HepG2 (cell line): ENCODE measurements around the gene MCAM. TPM values are rescaled to one million over a fixed set of nuclear protein-coding genes. Genes with fewer than 3 reads are reported as not detected.

Experiments used
- ADNP ChIP-seq: sonication (generic); formaldehyde crosslinking; IDR thresholded peaks from 2 replicates; pipeline ENCODE4 v1.4.0; 2020; ENCODE audit warnings: missing genetic modification reagents
- HDAC1 ChIP-seq: sonication (generic); formaldehyde crosslinking; IDR thresholded peaks from 2 replicates; pipeline ENCODE4 v1.5.1; 2020; ENCODE audit warnings: mild to moderate bottlenecking, missing genetic modification reagents
- MIER2 ChIP-seq: IDR thresholded peaks from 2 replicates; pipeline ENCODE4 v1.6.1; 2016; ENCODE audit warnings: missing biosample characterization, missing genetic modification reagents
- MYC ChIP-seq: sonication (generic); formaldehyde crosslinking; IDR thresholded peaks from 2 replicates; pipeline ENCODE4 v1.9.0; 2021; ENCODE audit warnings: missing genetic modification reagents, borderline replicate concordance
- POLR2G ChIP-seq: fragments of 200-400 bp; formaldehyde crosslinking; IDR thresholded peaks from 2 replicates; pipeline ENCODE4 v1.6.1; 2018; ENCODE audit warnings: mild to moderate bottlenecking, low read depth, low read length, moderate library complexity
- RFXANK ChIP-seq: IDR thresholded peaks from 2 replicates; pipeline ENCODE4 v1.6.1; 2016
- TAF1 ChIP-seq: sonication (generic); formaldehyde crosslinking; IDR thresholded peaks from 2 replicates; pipeline ENCODE4 v1.4.0; 2020; ENCODE audit warnings: missing genetic modification reagents
- TFDP2 ChIP-seq: sonication (generic); formaldehyde crosslinking; IDR thresholded peaks from 2 replicates; pipeline ENCODE4 v1.4.0; 2020; ENCODE audit warnings: missing genetic modification reagents
- ZNF17 ChIP-seq: sonication (generic); formaldehyde crosslinking; IDR thresholded peaks from 2 replicates; pipeline ENCODE4 v1.5.0; 2020; ENCODE audit warnings: mild to moderate bottlenecking, missing genetic modification reagents
- ZNF317 ChIP-seq: sonication (generic); formaldehyde crosslinking; IDR thresholded peaks from 2 replicates; pipeline ENCODE4 v1.5.0; 2020; ENCODE audit warnings: mild to moderate bottlenecking, missing genetic modification reagents
- polyA plus RNA-seq, 8 experiments: library from polyadenylated mRNA; depleted of rRNA in 3 of 8; stranded (reverse) in 7 of 8; unstranded in 1 of 8; fragments of >200 nt; fragmentation: Illumina TruSeq in 4 of 8; extraction: Trizol in 4 of 8; gene quantifications; 2 replicates each; pipeline versions ENCODE4 v1.2.1 to v1.2.3, GENCODE V29; 2011 to 2016; ENCODE audit warnings: low read depth in 4 of 8, missing spikeins in 1 of 8, mixed read lengths in 1 of 8; ENCODE audit not compliant: insufficient read depth in 1 of 8
- total RNA-seq, 5 experiments: library from RNA; depleted of rRNA; stranded (reverse); fragments of >200 nt; fragmentation: Illumina TruSeq; extraction: Trizol; gene quantifications; 2 replicates each; pipeline ENCODE4 v1.2.3, GENCODE V29; 2016; ENCODE audit warnings: low read depth in 1 of 5
- TF ChIP-seq, protein P1 (sequence below), 2 experiments: sonication (generic) in 1 of 2; formaldehyde crosslinking in 1 of 2; IDR thresholded peaks; 2 replicates each; pipeline versions ENCODE4 v1.6.1 to v1.9.0; 2014 to 2022; ENCODE audit warnings: antibody characterized with exemption in 1 of 2, borderline replicate concordance in 1 of 2, inconsistent platforms in 1 of 2, low read depth in 1 of 2, missing genetic modification reagents in 1 of 2
- TF ChIP-seq, protein P2 (sequence below): sonication (generic); formaldehyde crosslinking; IDR thresholded peaks from 2 replicates; pipeline ENCODE4 v1.5.0; 2020; ENCODE audit warnings: mild to moderate bottlenecking, low read depth, missing genetic modification reagents, borderline replicate concordance
- TF ChIP-seq, protein P3 (sequence below): sonication (generic); formaldehyde crosslinking; IDR thresholded peaks from 2 replicates; pipeline ENCODE4; 2020; ENCODE audit warnings: missing genetic modification reagents, mild to moderate bottlenecking, borderline replicate concordance

MCAM gene
- total and polyA plus RNA-seq, 2 of the 13 experiments (the other 11 are each of a cell fraction or from before 2014, with no cell fraction given), result 12.1 to 15.2 TPM

GRCh38 chr11:119323532-119324033, 6.7 kb upstream of the MCAM start (continued):
- TF ChIP-seq, protein P1, sequence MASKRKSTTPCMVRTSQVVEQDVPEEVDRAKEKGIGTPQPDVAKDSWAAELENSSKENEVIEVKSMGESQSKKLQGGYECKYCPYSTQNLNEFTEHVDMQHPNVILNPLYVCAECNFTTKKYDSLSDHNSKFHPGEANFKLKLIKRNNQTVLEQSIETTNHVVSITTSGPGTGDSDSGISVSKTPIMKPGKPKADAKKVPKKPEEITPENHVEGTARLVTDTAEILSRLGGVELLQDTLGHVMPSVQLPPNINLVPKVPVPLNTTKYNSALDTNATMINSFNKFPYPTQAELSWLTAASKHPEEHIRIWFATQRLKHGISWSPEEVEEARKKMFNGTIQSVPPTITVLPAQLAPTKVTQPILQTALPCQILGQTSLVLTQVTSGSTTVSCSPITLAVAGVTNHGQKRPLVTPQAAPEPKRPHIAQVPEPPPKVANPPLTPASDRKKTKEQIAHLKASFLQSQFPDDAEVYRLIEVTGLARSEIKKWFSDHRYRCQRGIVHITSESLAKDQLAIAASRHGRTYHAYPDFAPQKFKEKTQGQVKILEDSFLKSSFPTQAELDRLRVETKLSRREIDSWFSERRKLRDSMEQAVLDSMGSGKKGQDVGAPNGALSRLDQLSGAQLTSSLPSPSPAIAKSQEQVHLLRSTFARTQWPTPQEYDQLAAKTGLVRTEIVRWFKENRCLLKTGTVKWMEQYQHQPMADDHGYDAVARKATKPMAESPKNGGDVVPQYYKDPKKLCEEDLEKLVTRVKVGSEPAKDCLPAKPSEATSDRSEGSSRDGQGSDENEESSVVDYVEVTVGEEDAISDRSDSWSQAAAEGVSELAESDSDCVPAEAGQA (IDR thresholded peaks at IDR 0.05; ENCODE audit: low read depth), result no peak
- TF ChIP-seq, protein P1 (CRISPR knock-in tag; IDR thresholded peaks at IDR 0.05; ENCODE audit: borderline replicate concordance), result no peak
- TF ChIP-seq TFDP2 (CRISPR knock-in tag) (no peak), HDAC1 (CRISPR knock-in tag) (no peak), MIER2 (CRISPR knock-in tag) (no peak), POLR2G (no peak), ZNF317 (CRISPR knock-in tag) (0 out of 2 replicates have a peak, but pooled peaks have one; percentile 23), ZNF17 (no peak), MYC (CRISPR knock-in tag) (no peak), TAF1 (CRISPR knock-in tag) (no peak), RFXANK (CRISPR knock-in tag) (no peak), ADNP (CRISPR knock-in tag) (no peak)
- TF ChIP-seq, protein P2, sequence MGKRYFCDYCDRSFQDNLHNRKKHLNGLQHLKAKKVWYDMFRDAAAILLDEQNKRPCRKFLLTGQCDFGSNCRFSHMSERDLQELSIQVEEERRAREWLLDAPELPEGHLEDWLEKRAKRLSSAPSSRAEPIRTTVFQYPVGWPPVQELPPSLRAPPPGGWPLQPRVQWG (CRISPR knock-in tag), result no peak
- TF ChIP-seq, protein P3, sequence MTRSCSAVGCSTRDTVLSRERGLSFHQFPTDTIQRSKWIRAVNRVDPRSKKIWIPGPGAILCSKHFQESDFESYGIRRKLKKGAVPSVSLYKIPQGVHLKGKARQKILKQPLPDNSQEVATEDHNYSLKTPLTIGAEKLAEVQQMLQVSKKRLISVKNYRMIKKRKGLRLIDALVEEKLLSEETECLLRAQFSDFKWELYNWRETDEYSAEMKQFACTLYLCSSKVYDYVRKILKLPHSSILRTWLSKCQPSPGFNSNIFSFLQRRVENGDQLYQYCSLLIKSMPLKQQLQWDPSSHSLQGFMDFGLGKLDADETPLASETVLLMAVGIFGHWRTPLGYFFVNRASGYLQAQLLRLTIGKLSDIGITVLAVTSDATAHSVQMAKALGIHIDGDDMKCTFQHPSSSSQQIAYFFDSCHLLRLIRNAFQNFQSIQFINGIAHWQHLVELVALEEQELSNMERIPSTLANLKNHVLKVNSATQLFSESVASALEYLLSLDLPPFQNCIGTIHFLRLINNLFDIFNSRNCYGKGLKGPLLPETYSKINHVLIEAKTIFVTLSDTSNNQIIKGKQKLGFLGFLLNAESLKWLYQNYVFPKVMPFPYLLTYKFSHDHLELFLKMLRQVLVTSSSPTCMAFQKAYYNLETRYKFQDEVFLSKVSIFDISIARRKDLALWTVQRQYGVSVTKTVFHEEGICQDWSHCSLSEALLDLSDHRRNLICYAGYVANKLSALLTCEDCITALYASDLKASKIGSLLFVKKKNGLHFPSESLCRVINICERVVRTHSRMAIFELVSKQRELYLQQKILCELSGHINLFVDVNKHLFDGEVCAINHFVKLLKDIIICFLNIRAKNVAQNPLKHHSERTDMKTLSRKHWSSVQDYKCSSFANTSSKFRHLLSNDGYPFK (CRISPR knock-in tag), result no peak
